DMS53 (cell line): ENCODE data around the gene NDUFS5.
"Not testable (repeated sequence)": the region's sequence is repeated elsewhere in the genome, so short reads cannot be mapped to it uniquely, and the experiment has no call there.

Experiments
- DNase-seq: peaks from one replicate; lab custom pipeline; 2025; lab: John Stamatoyannopoulos, UW

The NDUFS5 gene

GRCh38 chr1:39016604-39017171, 9.5 kb upstream of the NDUFS5 start:
- DNase-seq: peak; percentile 59

DNA sequence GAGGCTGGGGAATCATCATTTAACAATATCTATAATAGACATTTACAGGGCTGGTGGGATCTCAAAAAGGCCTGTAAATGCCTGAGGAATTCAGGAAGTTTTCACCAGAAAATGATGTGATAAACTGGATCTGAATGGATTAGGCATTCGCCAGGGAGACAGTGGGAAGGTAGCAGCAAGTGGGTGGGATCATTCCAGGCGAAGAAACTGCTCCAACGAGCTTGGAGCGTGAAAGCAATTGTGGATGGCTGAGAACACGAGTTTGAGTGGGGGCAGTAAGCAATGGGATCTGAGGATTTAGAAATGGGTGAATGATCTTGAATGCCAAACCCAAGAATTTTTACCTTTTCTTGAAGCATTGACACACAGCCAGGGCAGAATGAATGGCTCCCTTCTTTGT, 8.9 kb upstream of the NDUFS5 start:
- no peak for DNase-seq

DNA sequence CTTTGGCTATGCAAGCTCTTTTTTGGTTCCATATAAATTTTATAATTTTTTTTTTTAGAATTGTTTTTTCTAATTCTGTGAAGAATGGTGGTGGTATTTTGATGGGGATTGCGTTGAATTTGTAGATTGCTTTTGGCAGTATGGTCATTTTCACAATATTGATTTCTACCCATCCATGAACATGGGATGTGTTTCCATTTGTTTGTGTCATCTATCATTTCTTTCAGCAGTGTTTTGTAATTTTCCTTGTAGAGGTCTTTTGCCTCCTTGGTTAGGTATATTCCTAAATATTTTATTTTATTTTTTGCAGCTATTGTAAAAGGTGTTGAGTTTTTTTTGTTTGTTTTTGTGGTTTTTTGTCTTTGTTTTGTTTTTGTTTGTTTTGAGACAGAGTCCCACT, 5.7 kb upstream of the NDUFS5 start:
- not testable (repeated sequence) for DNase-seq

DNA sequence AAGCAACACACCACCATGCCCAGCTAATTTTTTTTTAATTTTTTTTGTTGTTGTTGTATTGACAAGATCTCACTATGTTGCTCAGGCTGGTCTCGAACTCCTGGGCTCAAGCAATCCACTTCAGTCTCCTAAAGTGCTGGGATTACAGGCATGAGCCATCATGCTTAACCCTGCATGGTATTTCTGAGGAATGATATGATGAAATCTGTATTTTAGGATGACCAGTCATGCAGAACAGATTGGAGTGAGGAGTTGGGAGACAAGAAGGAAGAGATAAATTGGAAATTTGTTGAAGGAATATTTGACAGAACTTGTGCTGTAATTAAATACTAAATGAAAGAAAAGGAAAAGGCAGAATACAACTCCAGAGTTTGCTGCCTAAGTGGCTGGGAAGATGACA, 4.7 kb upstream of the NDUFS5 start:
- DNase-seq: no peak

- DNase-seq: no peak
Measured at GRCh38 chr1:39023140-39023539, 3.0 kb upstream of the NDUFS5 start.

DNA sequence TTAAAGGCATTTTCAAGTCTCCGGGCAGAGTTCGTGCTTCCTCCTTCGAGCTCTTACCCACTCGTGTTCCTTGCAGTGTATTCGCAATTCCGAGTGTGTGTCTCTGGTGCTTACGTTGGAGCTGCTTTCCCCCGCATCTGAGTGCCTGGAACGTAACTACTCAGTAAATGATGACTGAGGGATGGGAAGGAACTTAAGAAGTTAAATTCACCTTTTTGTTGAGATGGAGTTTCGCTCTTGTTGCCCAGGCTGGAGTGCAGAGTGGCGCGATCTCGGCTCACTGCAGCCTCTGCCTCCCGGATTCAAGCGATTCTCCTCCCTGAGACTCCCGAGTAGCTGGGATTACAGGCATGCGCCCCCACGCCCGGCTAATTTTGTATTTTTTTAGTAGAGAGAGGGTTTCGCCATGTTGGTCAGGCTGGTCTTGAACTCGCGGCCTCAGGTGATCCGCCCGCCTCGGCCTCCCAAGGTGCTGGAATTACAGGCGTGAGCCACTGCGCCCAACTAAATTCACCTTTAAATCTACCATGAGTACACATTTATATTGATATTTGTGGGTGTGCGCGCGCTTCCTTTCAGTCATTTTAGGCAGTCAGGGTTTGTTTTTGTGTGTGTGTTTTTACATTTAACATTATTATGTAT, 837 bp downstream of the NDUFS5 start:
- no peak for DNase-seq

- DNase-seq: no peak
Measured at GRCh38 chr1:39034114-39034654, 8.0 kb downstream of the NDUFS5 start.

DNA sequence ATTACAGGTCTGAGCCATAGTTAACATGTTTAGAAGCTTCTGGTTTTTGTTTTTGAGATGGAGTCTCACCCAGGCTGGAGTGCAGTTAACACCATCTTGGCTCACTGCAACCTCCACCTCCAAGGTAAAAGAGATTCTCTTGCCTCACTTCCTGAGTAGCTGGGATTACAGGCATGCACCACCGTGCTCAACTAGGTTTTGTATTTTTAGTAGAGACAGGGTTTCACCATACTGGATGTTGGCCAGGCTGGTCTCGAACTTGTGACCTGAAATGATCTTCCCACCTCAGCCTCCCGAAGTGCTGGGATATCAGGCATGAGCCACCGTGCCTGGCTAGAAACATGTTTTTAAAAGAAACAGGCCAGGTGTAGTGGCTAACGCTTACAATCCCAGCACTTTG, 10.5 kb downstream of the NDUFS5 start:
- no peak for DNase-seq

DNA sequence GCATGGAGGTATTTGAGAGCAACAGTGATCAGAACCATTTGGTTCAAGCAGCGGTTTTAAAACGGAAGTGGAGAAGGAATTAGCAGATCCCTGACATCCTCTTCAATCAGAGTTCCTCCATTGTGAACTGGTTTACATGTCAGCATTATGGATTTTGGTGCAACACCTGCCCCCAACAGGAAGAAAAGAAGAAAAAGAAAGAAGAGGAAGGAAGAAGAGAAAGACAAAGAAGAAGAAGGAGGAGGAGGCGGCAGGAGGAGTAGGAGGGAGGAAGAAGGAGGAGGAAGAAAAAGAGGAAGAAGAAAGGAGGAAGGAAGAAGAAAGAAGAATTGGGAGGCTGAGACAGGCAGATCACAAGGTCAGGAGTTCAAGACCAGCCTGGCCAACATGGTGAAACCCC, 17.4 kb downstream of the NDUFS5 start:
- DNase-seq: no peak

- DNase-seq: peak; percentile 24
Measured at GRCh38 chr1:39044762-39045161, 18.6 kb downstream of the NDUFS5 start.

DNA sequence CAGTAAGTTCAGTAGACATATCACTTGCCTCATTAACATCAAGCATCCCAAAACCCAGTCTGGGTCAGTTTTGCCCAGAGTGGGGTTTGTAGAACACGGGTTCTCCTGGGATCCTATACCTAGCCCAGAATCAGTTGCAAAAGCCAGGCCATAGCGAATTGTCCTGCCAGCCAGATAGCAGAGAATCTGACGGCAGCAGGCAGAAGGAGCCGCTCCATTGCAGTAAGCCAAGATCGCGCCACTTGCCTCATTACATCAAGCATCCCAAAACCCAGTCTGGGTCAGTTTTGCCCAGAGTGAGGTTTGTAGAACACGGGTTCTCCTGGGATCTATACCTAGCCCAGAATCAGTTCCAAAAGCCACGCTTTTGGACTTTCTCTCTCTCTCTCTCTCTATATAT, 19.1 kb downstream of the NDUFS5 start:
- DNase-seq: no peak

DNA sequence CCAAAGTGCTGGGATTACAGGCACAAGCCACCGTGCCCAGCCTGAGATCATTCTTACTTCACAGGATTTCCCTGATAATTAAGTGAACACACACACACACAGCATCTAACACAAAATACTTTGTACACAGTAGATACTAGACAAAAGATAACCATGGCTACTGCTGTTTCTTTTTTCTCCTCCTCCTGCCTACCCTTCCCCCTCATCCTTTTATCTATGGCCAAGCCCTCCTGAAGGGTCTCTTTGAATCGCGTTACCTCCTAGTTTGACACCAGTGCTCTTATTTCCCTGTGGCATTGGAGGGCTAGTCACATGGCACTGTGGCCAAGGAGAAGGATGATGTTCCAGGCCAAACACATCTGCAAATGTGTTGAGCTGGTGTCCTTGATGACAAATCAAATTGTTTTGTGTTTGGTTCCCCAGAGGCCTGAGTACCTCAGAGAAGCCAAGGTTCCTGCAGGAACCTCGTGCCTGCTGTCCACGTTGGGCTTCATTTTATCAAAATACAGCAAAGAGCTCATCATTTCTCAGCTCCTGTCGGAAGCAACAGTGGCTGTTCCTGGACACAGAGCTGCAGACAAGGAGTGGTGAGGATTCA, 20.6 kb downstream of the NDUFS5 start:
- DNase-seq: no peak

DNA sequence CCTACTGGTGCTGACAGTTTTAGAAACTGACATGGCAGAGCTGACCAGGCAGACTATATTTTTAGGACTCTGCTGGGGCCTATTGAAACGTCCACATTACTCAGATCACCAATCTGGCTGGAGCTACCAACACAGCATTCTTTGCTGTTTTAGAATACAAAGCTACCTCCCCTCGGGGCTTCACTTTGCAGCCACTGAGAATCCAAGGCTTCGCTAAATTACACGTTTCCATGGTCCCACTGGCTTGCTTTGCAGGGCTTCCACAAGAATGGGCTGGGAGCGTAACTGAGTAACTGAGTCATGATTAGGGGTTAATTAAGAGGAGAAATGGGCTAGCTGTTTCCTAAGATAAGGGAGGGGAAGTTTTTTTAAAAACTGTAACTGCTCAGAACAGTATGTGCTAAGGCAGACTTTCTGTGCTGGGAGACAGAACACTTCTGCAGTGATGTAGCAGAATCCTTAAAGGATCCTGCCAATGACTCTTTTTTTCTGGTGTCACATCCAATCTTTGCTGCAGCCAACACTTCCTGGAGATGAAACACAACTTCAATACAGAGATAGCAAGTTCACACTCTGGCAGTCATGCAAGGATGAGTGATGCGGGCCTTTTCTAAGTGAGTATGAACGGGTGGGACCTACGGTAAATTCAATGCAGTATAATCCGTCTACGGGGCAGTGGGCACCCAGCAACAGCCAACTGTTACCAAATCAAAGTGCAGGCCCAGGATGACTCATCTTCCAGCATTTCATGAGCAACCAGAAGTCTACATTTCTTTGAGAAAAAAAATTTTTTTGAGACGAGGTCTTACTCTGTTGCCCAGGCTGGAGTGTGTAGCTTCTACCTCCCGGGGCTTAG, 21.5 kb downstream of the NDUFS5 start:
- DNase-seq: peak; percentile 10

DNA sequence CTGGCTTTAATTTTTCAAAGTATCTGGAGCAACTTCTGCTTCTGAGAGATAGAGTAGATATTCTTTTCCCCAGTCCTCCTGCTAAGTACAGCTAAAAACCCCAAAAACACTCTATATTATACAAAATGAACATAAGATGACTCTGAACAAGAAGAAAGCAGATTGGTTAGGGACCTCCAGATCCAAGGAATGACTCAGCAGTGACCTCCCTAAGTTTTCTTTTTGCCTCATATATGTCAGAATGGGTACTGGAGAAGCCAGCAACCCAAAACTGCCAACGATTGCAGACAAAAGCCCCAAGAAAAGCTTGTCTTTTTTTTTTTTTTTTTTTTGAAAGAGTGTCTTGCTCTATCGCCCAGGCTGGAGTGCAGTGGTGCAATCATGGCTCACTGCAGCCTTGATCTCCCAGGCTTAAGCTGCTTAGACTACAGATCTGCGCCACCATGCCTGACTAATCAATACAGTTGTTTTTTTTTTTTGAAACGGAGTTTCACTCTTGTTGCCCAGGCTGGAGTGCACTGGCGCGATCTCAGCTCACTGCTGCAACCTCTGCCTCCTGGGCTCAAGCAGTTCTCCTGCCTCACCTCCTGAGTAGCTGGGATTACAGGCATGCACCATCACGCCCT, 22.7 kb downstream of the NDUFS5 start:
- DNase-seq: no peak

DNA sequence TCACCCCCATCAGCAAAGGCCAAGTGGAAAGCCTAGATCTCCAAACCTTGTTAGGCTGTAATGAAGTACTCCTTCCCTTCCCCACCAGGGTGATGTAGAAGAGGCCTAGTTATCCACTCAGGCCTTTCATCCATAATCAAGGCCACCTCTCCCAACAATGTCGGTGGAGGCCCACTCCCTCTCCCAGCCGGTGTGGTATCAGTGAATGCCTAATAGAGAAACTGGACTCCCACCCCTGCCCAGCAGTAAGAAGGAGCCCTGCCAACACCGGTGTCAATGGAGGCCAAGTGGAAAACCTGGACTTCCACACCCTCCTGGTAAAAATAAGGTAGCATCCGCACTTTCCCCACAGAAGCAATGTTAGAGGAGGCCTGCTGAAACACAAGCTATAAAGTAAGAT, 23.9 kb downstream of the NDUFS5 start:
- DNase-seq: no peak

DNA sequence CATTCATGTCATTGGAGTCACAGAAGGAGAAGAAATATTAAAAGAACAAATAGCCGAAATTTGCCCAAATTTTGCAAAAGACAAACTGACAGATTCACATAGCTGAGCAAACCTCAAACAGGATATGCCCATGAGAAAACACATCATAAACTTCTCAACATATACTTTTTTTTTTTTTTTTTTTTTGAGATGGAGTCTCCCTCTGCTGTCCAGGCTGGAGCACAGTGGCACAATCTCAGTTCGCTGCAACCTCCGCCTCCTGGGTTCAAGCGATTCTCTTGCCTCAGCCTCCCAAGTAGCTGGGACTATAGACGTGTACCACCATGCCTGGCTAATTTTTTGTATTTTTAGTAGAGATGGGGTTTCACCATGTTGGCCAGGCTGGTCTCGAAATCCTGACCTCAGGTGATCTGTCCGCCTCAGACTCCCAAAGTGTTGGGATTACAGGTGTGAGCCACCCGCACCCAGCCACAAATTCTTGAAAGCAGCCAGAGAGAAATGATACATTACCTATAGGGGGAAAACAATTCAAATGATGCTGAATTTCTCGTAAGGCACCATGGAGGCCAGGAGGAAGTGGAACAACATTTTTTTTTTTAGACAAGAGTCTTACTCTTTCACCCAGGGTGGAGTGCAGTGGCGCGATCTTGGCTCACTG, 25.2 kb downstream of the NDUFS5 start:
- not testable (repeated sequence) for DNase-seq

GRCh38 chr1:39051956-39052355, 25.8 kb downstream of the NDUFS5 start:
- DNase-seq: no peak

GRCh38 chr1:39055213-39055710, 29.1 kb downstream of the NDUFS5 start:
- DNase-seq: not testable (repeated sequence)

DNA sequence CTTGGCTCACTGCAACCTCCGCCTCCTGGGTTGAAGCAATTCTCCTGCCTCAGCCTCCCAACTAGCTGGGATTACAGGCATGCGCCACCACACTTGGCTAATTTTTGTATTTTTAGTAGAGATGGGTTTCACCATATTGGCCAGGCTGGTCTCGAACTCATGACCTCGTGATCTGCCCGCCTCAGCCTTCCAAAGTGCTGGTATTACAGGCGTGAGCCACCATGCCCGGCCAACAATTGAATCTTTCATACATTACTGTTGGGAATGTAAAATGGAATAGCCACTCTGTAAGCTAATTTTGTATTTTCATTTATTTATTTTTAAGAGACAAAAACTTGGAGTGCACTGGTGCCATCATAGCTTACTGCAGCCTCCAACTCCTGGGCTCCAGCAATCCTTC, 35.4 kb downstream of the NDUFS5 start:
- DNase-seq: not testable (repeated sequence)

DNA sequence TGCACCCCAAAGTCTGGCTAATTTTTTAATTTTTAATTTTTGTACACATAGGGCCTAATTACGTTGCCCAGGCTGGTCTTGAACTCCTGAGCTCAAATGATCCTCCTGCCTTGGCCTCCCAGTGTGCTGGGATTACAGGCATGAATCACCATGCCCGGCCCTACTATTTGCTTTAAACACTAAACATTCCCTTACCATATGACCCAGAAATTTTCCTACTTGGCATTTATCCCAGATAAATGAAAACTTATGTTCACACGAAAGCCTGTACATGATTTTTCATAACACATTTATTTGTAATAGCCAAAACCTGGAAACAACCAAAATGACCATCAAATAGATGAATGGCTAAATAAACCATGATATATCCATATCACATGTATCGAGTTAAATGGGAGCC, 35.8 kb downstream of the NDUFS5 start:
- DNase-seq: peak; percentile 13

DNA sequence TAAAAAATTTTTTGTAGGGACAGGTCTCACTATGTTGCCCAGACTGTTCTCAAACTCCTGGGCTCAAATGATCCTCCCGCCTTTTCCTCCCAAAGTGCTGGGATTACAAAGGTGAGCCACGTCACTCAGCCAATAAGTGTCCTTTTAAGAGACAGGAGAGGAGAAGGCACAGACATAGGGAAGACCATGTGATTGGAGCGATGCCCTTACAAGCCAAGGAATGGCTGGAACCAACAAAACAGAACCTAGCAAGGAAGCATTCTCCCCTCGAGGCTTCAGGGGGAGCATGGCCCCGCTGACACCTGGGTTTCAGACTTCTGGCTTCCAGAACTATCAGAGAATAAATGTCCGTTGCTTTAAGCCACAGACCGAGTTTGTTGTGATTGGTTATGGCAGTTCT, 37.0 kb downstream of the NDUFS5 start:
- DNase-seq: no peak
